ENCODE results near the gene ZSWIM6.

DNA sequence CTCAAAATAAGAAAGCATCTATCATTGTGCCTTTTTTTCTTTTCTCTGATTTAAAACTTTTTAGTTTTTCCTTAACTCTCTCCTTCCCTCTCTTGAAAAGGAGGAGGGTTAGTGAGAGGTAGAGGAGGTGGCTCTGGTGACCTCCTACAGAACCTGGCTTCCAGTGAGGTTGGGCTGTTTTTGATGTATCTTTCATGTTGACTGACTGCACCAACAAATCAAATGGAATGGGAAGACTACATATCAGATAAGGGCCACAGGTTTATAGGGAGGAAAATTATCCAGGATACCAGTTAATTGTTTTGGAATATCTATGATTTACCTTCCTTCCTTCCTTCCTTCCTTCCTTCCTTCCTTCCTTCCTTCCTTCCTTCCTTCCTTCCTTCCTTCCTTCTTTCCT lies 173.2 kb downstream of the ZSWIM6 start:
- no peak for TF ChIP-seq CTCF (IDR thresholded peaks at IDR 0.05; ENCODE audit: insufficient read depth, low read length, poor library complexity, severe bottlenecking)
- TF ChIP-seq EZH2phosphoT487 (conservative IDR thresholded peaks at IDR 0.05; ENCODE audit: low read length), result no peak
